IMR-90 (cell line): ENCODE measurements around the gene TIPARP. TPM values are rescaled to one million over a fixed set of nuclear protein-coding genes. Genes with fewer than 3 reads are reported as not detected.

ENCODE experiments used
- ATAC-seq: fragments of 200-7000 bp; cut with Tn5 transposase; 2 replicates; pipeline ENCODE4 v1.9.1; 2020; ENCODE audit warnings: low read depth, mild to moderate bottlenecking, moderate library complexity
- BruUV-seq: library from RNA; stranded (reverse); fragments of 400-500 nt; replicated peaks from 2 replicates; lab custom pipeline; 2021; lab: Mats Ljungman, UMichigan
- CTCF ChIA-PET: fragments of 300-600 bp; formaldehyde crosslinking; extraction: SDS; loops from one replicate; lab custom pipeline; 2021; ENCODE audit warnings: antibody characterized with exemption; lab: Yijun Ruan, JAX
- POLR2A ChIA-PET: fragments of 300-600 bp; sonication (Branson Sonifier 250); formaldehyde crosslinking; loops from one replicate; lab custom pipeline; 2022; ENCODE audit warnings: antibody characterized with exemption; ENCODE audit not compliant: unreplicated experiment; lab: Charles Lee
- DNase-seq: peaks from one replicate; pipeline ENCODE4 v3.0.0; 2013
- H2AFZ ChIP-seq: replicated peaks from 2 replicates; pipeline ENCODE3; 2013; ENCODE audit warnings: low read length, mild to moderate bottlenecking; ENCODE audit not compliant: poor library complexity
- H2AK5ac ChIP-seq: 2 replicates; pipeline ENCODE4 v1.6.1; 2013; ENCODE audit warnings: low read depth, low read length, inconsistent platforms
- H2AK9ac ChIP-seq: replicated peaks from 2 replicates; pipeline ENCODE3; 2013; ENCODE audit warnings: mild to moderate bottlenecking, low read depth, low read length, moderate library complexity; ENCODE audit not compliant: poor library complexity
- H2BK120ac ChIP-seq: 2 replicates; pipeline ENCODE4 v1.6.1; 2013; ENCODE audit warnings: low read depth, low read length, inconsistent platforms
- H2BK15ac ChIP-seq: 3 replicates; pipeline ENCODE4 v1.6.1; 2013; ENCODE audit warnings: low read depth, low read length, inconsistent platforms
- H2BK20ac ChIP-seq: 2 replicates; pipeline ENCODE4 v1.6.1; 2013; ENCODE audit warnings: low read depth, mild to moderate bottlenecking, inconsistent platforms, low read length, moderate library complexity
- H2BK5ac ChIP-seq: 2 replicates; pipeline ENCODE4 v1.6.1; 2013; ENCODE audit warnings: mild to moderate bottlenecking, low read depth, low read length, inconsistent platforms; ENCODE audit not compliant: poor library complexity, severe bottlenecking
- H3K14ac ChIP-seq: replicated peaks from 2 replicates; pipeline ENCODE4 v1.6.1; 2013; ENCODE audit warnings: low read depth, low read length, inconsistent platforms
- H3K18ac ChIP-seq: 2 replicates; pipeline ENCODE4 v1.6.1; 2013; ENCODE audit warnings: low read depth, low read length, control low read depth
- H3K23ac ChIP-seq: 2 replicates; pipeline ENCODE4 v1.6.1; 2013; ENCODE audit warnings: low read depth, low read length, inconsistent platforms
- H3K27ac ChIP-seq: 2 replicates; pipeline ENCODE4 v1.5.1; 2013; ENCODE audit warnings: mild to moderate bottlenecking, control low read depth, low read length; ENCODE audit not compliant: insufficient read depth
- H3K27me3 ChIP-seq: 2 replicates; pipeline ENCODE4 v1.6.1; 2013; ENCODE audit warnings: low read length; ENCODE audit not compliant: control insufficient read depth, insufficient read depth
- H3K36me3 ChIP-seq: 2 replicates; pipeline ENCODE4 v1.6.1; 2013; ENCODE audit warnings: low read length, mixed read lengths; ENCODE audit not compliant: control insufficient read depth, insufficient read depth
- H3K4ac ChIP-seq: 2 replicates; pipeline ENCODE4 v1.6.1; 2013; ENCODE audit warnings: low read depth, low read length, inconsistent platforms
- H3K4me1 ChIP-seq: 2 replicates; pipeline ENCODE4 v1.6.1; 2013; ENCODE audit warnings: low read length, mixed read lengths; ENCODE audit not compliant: control insufficient read depth, insufficient read depth
- H3K4me2 ChIP-seq: 2 replicates; pipeline ENCODE4 v1.6.1; 2013; ENCODE audit warnings: low read depth, mild to moderate bottlenecking, control low read depth, low read length, moderate library complexity
- H3K4me3 ChIP-seq: 2 replicates; pipeline ENCODE4 v1.5.1; 2013; ENCODE audit warnings: low read depth, mild to moderate bottlenecking, control low read depth, low read length, moderate library complexity; ENCODE audit not compliant: insufficient read depth
- H3K56ac ChIP-seq: 2 replicates; pipeline ENCODE4 v1.6.1; 2013; ENCODE audit warnings: low read length, inconsistent platforms; ENCODE audit not compliant: insufficient read depth; ENCODE audit errors: extremely low read depth
- H3K79me1 ChIP-seq, 2 experiments: 2 replicates each; pipeline ENCODE4 v1.6.1; 2013; ENCODE audit warnings: low read length in 2 of 2, inconsistent platforms in 1 of 2, low read depth in 1 of 2
- H3K9ac ChIP-seq: 2 replicates; pipeline ENCODE4 v1.6.1; 2013; ENCODE audit warnings: low read depth, low read length, control low read depth
- H3K9me1 ChIP-seq: 2 replicates; pipeline ENCODE4 v1.6.1; 2013; ENCODE audit warnings: low read length, inconsistent platforms; ENCODE audit not compliant: insufficient read depth
- H3K9me3 ChIP-seq: 2 replicates; pipeline ENCODE4 v1.6.1; 2013; ENCODE audit warnings: low read length; ENCODE audit not compliant: control insufficient read depth, insufficient read depth
- H4K20me1 ChIP-seq: 2 replicates; pipeline ENCODE4 v1.6.1; 2013; ENCODE audit warnings: low read length, inconsistent platforms; ENCODE audit not compliant: insufficient read depth
- H4K5ac ChIP-seq: 2 replicates; pipeline ENCODE4 v1.6.1; 2013; ENCODE audit warnings: mild to moderate bottlenecking, low read depth, low read length, control low read depth
- H4K8ac ChIP-seq, 2 experiments: 2 replicates each; pipeline ENCODE4 v1.6.1; 2013; ENCODE audit warnings: low read depth in 2 of 2, low read length in 2 of 2, control low read depth in 1 of 2, inconsistent platforms in 1 of 2
- H4K91ac ChIP-seq: 2 replicates; pipeline ENCODE4 v1.6.1; 2013; ENCODE audit warnings: low read depth, low read length, inconsistent platforms; ENCODE audit not compliant: insufficient read depth
- BHLHE40 ChIP-seq: fragments of 150-350 bp; IDR thresholded peaks from 2 replicates; pipeline ENCODE4 v1.6.1; 2016; ENCODE audit warnings: mild to moderate bottlenecking, low read depth, low read length
- CEBPB ChIP-seq: IDR thresholded peaks from 2 replicates; pipeline ENCODE4 v1.6.1; 2012; ENCODE audit warnings: low read depth, low read length, improper control_type of control experiment
- CHD1 ChIP-seq: IDR thresholded peaks from 2 replicates; pipeline ENCODE4 v1.6.1; 2012; ENCODE audit warnings: low read depth, low read length, improper control_type of control experiment
- FOS ChIP-seq: fragments of 150-350 bp; IDR thresholded peaks from 2 replicates; pipeline ENCODE4 v1.6.1; 2016; ENCODE audit warnings: low read depth, low read length
- MAFK ChIP-seq: IDR thresholded peaks from 2 replicates; pipeline ENCODE4 v1.6.1; 2012; ENCODE audit warnings: low read depth, low read length, improper control_type of control experiment
- MAZ ChIP-seq: IDR thresholded peaks from 2 replicates; pipeline ENCODE4 v1.6.1; 2012; ENCODE audit warnings: low read depth, mild to moderate bottlenecking, low read length, improper control_type of control experiment, moderate library complexity, borderline replicate concordance
- MXI1 ChIP-seq: IDR thresholded peaks from 2 replicates; pipeline ENCODE4 v1.6.1; 2012; ENCODE audit warnings: low read depth, mild to moderate bottlenecking, low read length, moderate library complexity, borderline replicate concordance
- NFE2L2 ChIP-seq: fragments of 150-350 bp; IDR thresholded peaks from 2 replicates; pipeline ENCODE4 v1.6.1; 2016; ENCODE audit warnings: low read depth, mild to moderate bottlenecking, low read length
- POLR2A ChIP-seq: IDR thresholded peaks from 2 replicates; pipeline ENCODE4 v1.6.1; 2012; ENCODE audit warnings: mild to moderate bottlenecking, low read depth, low read length
- RAD21 ChIP-seq: IDR thresholded peaks from 2 replicates; pipeline ENCODE4 v1.6.1; 2012; ENCODE audit warnings: low read length, improper control_type of control experiment
- RCOR1 ChIP-seq: IDR thresholded peaks from 2 replicates; pipeline ENCODE4 v1.6.1; 2012; ENCODE audit warnings: mild to moderate bottlenecking, low read length, improper control_type of control experiment; ENCODE audit not compliant: insufficient replicate concordance
- RFX5 ChIP-seq: IDR thresholded peaks from 2 replicates; pipeline ENCODE4 v1.8.0; 2012; ENCODE audit warnings: low read depth, mild to moderate bottlenecking, low read length, moderate library complexity
- SMC3 ChIP-seq: fragments of 150-350 bp; IDR thresholded peaks from 2 replicates; pipeline ENCODE4 v1.6.1; 2016; ENCODE audit warnings: low read depth, mild to moderate bottlenecking, antibody characterized with exemption, low read length, moderate library complexity
- USF2 ChIP-seq: fragments of 150-350 bp; IDR thresholded peaks from 2 replicates; pipeline ENCODE4 v1.6.1; 2017; ENCODE audit warnings: mild to moderate bottlenecking, antibody characterized with exemption, low read length, low read depth
- WGBS, 2 experiments: methylation state at CpG; one replicate each; pipeline versions ENCODE4 v1.1.5 to v1.1.7; 2013; ENCODE audit warnings: missing lambda C conversion rate in 2 of 2; ENCODE audit not compliant: insufficient read length in 1 of 2; ENCODE audit errors: extremely low coverage in 2 of 2; 5-methylcytosine and 5-hydroxymethylcytosine counted together
- dilution Hi-C: fragments of 300-500 bp; cut with HindIII; formaldehyde crosslinking; loops from one replicate; pipeline ENCODE4 v1.14.3; 2018; ENCODE audit warnings: low sequenced_read_pairs; ENCODE audit not compliant: unreplicated experiment
- in situ Hi-C: fragments of 300-500 bp; cut with MboI; formaldehyde crosslinking; loops from 3 replicates; pipeline ENCODE4 v1.14.3; 2019; ENCODE audit warnings: low sequenced_read_pairs, inconsistent platforms, mixed read lengths
- intact Hi-C: fragments of 100-400 bp; cut with micrococcal nuclease; formaldehyde crosslinking; loops from 2 replicates; pipeline ENCODE4 v1.10.0; 2022
- polyA plus RNA-seq, 3 experiments: library from polyadenylated mRNA; depleted of rRNA; stranded (reverse); fragments of >200 nt; gene quantifications; 2 replicates each; pipeline ENCODE4 v1.2.3, GENCODE V29; 2012; ENCODE audit warnings: low replicate concordance in 1 of 3
- total RNA-seq: library from RNA; depleted of rRNA; stranded (reverse); fragments of >200 nt; gene quantifications from 2 replicates; pipeline ENCODE4 v1.2.3, GENCODE V29; 2012
- TF ChIP-seq, protein P1 (sequence below): fragments of 150-350 bp; IDR thresholded peaks from 2 replicates; pipeline ENCODE4 v1.6.1; 2016; ENCODE audit warnings: low read depth, mild to moderate bottlenecking, low read length, moderate library complexity, borderline replicate concordance
- TF ChIP-seq, protein P2 (sequence below): conservative IDR thresholded peaks from 2 replicates; pipeline ENCODE4 v1.5.1; 2012; ENCODE audit warnings: mild to moderate bottlenecking, low read depth, low read length, improper control_type of control experiment

Gene TIPARP
- total and polyA plus RNA-seq, 2 of the 4 experiments (the other 2 are of a cell fraction): 12.6 to 70.8 TPM

DNA sequence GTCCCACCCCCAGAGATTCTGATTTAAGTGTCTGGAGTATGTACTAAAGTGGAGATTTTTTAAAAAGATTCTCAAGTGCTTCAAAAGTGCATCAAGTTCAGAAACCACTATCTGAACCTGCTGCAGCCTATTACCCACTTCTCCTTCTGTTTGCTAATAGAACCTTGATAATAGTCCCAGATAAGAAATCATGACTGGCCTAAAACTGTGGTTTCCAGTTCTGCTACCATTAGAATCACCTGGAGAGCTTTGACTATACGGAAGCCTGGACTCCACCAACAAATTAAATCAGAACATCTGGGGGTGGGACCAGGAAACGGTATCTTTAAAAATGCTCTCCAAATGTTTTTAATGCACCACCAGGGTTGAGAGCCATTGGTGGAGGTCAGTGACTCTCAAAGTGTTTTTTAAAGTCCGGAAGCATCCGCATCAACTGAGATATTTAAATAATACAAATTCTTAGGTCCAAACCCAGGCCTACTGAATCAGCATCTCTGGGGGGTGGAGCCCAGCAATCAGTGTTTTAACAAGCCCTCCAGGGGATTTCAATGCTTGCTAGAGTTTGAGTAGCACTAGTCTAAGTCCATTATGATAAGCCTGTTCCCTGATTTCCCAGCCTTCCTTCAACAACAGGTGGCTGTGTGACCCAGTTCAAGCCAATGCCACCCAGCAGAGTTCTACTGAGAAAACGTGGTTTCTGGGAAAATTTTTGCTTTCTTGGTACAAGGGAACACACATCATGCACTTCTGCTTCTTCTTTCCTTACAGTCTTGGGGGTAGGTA lies 45.4 kb upstream of the TIPARP start:
- no peak overlapping the region for H3K27ac ChIP-seq
- dilution Hi-C loops (no loop called here), intact Hi-C loops (no loop called here), in situ Hi-C loops (no loop called here)
- no peak overlapping the region for H2AK9ac ChIP-seq
- no peak overlapping the region for H4K5ac ChIP-seq
- peaks cover 6% of the 10 kb centered on the region for H3K4me1 ChIP-seq
- no CpG with 5 or more reads among the region's 5 CpGs for WGBS, 2 experiments
- no peaks in the 10 kb centered on the region for H3K79me1 ChIP-seq
- DNase-seq: no peak
- no peaks in the 10 kb centered on the region for H3K27me3 ChIP-seq
- no peak overlapping the region for H3K4me3 ChIP-seq
- no peaks in the 10 kb centered on the region for H4K20me1 ChIP-seq
- H2AK5ac ChIP-seq: 0 out of 2 replicates have a peak overlapping the region, but pooled peaks have one; percentile 40
- no peak overlapping the region for H2BK15ac ChIP-seq
- no peaks in the 10 kb centered on the region for H3K36me3 ChIP-seq
- H3K23ac ChIP-seq: no peak overlapping the region
- H2BK20ac ChIP-seq: no peak overlapping the region
- ChIA-PET CTCF (no interaction called here), POLR2A (no interaction called here)
- no peak overlapping the region for H3K4ac ChIP-seq
- no peak overlapping the region for H4K8ac ChIP-seq
- no peak overlapping the region for H2BK5ac ChIP-seq
- no peak for ATAC-seq
- no peak overlapping the region for H3K14ac ChIP-seq
- no peak overlapping the region for H2AFZ ChIP-seq
- no peak for TF ChIP-seq RCOR1
- TF ChIP-seq, protein P1, sequence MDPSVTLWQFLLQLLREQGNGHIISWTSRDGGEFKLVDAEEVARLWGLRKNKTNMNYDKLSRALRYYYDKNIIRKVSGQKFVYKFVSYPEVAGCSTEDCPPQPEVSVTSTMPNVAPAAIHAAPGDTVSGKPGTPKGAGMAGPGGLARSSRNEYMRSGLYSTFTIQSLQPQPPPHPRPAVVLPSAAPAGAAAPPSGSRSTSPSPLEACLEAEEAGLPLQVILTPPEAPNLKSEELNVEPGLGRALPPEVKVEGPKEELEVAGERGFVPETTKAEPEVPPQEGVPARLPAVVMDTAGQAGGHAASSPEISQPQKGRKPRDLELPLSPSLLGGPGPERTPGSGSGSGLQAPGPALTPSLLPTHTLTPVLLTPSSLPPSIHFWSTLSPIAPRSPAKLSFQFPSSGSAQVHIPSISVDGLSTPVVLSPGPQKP: no peak
- TF ChIP-seq FOS: no peak
- no peak for TF ChIP-seq MAZ
- TF ChIP-seq USF2: no peak
- no peak for TF ChIP-seq BHLHE40
- no peak for TF ChIP-seq CEBPB
- TF ChIP-seq SMC3: no peak
- TF ChIP-seq CHD1: no peak
- TF ChIP-seq RFX5: no peak
- TF ChIP-seq RAD21: no peak
- TF ChIP-seq, protein P2, sequence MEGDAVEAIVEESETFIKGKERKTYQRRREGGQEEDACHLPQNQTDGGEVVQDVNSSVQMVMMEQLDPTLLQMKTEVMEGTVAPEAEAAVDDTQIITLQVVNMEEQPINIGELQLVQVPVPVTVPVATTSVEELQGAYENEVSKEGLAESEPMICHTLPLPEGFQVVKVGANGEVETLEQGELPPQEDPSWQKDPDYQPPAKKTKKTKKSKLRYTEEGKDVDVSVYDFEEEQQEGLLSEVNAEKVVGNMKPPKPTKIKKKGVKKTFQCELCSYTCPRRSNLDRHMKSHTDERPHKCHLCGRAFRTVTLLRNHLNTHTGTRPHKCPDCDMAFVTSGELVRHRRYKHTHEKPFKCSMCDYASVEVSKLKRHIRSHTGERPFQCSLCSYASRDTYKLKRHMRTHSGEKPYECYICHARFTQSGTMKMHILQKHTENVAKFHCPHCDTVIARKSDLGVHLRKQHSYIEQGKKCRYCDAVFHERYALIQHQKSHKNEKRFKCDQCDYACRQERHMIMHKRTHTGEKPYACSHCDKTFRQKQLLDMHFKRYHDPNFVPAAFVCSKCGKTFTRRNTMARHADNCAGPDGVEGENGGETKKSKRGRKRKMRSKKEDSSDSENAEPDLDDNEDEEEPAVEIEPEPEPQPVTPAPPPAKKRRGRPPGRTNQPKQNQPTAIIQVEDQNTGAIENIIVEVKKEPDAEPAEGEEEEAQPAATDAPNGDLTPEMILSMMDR: no peak
- no peak for TF ChIP-seq NFE2L2
- no peak for TF ChIP-seq POLR2A
- no peak for TF ChIP-seq MAFK
- TF ChIP-seq MXI1: no peak
- no peak overlapping the region for H4K91ac ChIP-seq
- no peak overlapping the region for H3K56ac ChIP-seq
- H3K9me1 ChIP-seq: no peaks in the 10 kb centered on the region
- no TSS peak for BruUV-seq
- no peak overlapping the region for H3K9ac ChIP-seq
- no peak overlapping the region for H3K18ac ChIP-seq
- no peak overlapping the region for H3K4me2 ChIP-seq
- no peak overlapping the region for H2BK120ac ChIP-seq
- H3K9me3 ChIP-seq: no peaks in the 10 kb centered on the region
